HG02943 (cell line): ENCODE data around the gene ZBTB24.

ENCODE experiments used
- ATAC-seq: cut with Tn5 transposase; IDR thresholded peaks from one replicate; pipeline ENCODE4 v1.9.1; 2021; ENCODE audit warnings: mild to moderate bottlenecking, low read depth, moderate library complexity; ENCODE audit not compliant: unreplicated experiment

ZBTB24 gene

GRCh38 chr6:109434456-109434855, 48.6 kb downstream of the ZBTB24 start:
- no peak for ATAC-seq

- no peak for ATAC-seq
Measured at GRCh38 chr6:109429496-109429895, 53.5 kb downstream of the ZBTB24 start.

- ATAC-seq, result no peak
Measured at GRCh38 chr6:109428889-109429477, 54.0 kb downstream of the ZBTB24 start.

GRCh38 chr6:109424946-109425345, 58.1 kb downstream of the ZBTB24 start:
- no peak for ATAC-seq

GRCh38 chr6:109421184-109421583, 61.8 kb downstream of the ZBTB24 start:
- ATAC-seq, result no peak

GRCh38 chr6:109420751-109421150, 62.3 kb downstream of the ZBTB24 start:
- no peak for ATAC-seq

GRCh38 chr6:109417646-109418045, 65.4 kb downstream of the ZBTB24 start:
- no peak for ATAC-seq
